HCT116 (cell line): ENCODE measurements around the gene CD200.

Experiments used
- CEBPB ChIP-seq: IDR thresholded peaks from 2 replicates; pipeline ENCODE4 v1.6.1; 2012; ENCODE audit warnings: low read depth
- CTCF ChIP-seq, 3 experiments: fragments of 200-600 bp in 1 of 3; sonication (generic) in 1 of 3; IDR thresholded peaks in 2 of 3; conservative IDR thresholded peaks in 1 of 3; 2 replicates each; pipeline ENCODE4 v1.5.1; 2012 to 2017; ENCODE audit warnings: low read depth in 2 of 3, low read length in 2 of 3, antibody characterized with exemption in 1 of 3, borderline replicate concordance in 1 of 3, control low read depth in 1 of 3, mild to moderate bottlenecking in 1 of 3, mixed read lengths in 1 of 3, mixed run types in 1 of 3, moderate library complexity in 1 of 3; ENCODE audit not compliant: insufficient read depth in 1 of 3
- EZH2 ChIP-seq: fragments of 200-600 bp; sonication (generic); IDR thresholded peaks from 2 replicates; pipeline ENCODE4 v1.6.1; 2017; ENCODE audit warnings: antibody characterized with exemption, mixed run types
- EZH2phosphoT487 ChIP-seq: fragments of 200-600 bp; IDR thresholded peaks from 2 replicates; pipeline ENCODE4 v1.6.1; 2018; ENCODE audit warnings: antibody characterized with exemption, borderline replicate concordance
- JUND ChIP-seq: IDR thresholded peaks from 2 replicates; pipeline ENCODE4 v1.6.1; 2012
- RAD21 ChIP-seq: IDR thresholded peaks from 2 replicates; pipeline ENCODE4 v1.6.1; 2012; ENCODE audit warnings: low read depth, mild to moderate bottlenecking
- ZNF274 ChIP-seq: fragments of 200-500 bp; sonication (Bioruptor generic); IDR thresholded peaks from 2 replicates; pipeline ENCODE4 v1.6.1; 2014; ENCODE audit warnings: mild to moderate bottlenecking, low read depth, low read length, inconsistent platforms

GRCh38 chr3:112407214-112407887 lies 74.4 kb downstream of the CD200 start:
- no peak for TF ChIP-seq CEBPB
- TF ChIP-seq EZH2: no peak
- TF ChIP-seq CTCF (IDR thresholded peaks at IDR 0.05 in 2 of 3, conservative IDR thresholded peaks at IDR 0.05 in 1 of 3; ENCODE audit: borderline replicate concordance in 1 of 3, insufficient read depth in 1 of 3, low read depth in 2 of 3, low read length in 2 of 3): no peak
- TF ChIP-seq EZH2phosphoT487: no peak
- no peak for TF ChIP-seq JUND
- TF ChIP-seq RAD21: no peak
- no peak for TF ChIP-seq ZNF274
